Glomerular visceral epithelial cell (primary cell): ENCODE data around the gene FBXW11.

Experiments used
- DNase-seq: peaks from one replicate; pipeline ENCODE4 v3.0.0-alpha.2; 2016; ENCODE audit errors: extremely low spot score

FBXW11 gene

GRCh38 chr5:171868236-171868635 lies 138.2 kb downstream of the FBXW11 start:
- DNase-seq: no peak

- no peak for DNase-seq
These were observed 138.7 kb downstream of the FBXW11 start for GRCh38 chr5:171867786-171868185.

GRCh38 chr5:171865471-171865870 lies 141.0 kb downstream of the FBXW11 start:
- DNase-seq: no peak

- peak; percentile 31 for DNase-seq
These were observed 142.5 kb downstream of the FBXW11 start for GRCh38 chr5:171863935-171864334.

- no peak for DNase-seq
These were observed 143.8 kb downstream of the FBXW11 start for GRCh38 chr5:171862624-171863023.

GRCh38 chr5:171861381-171861780 lies 145.1 kb downstream of the FBXW11 start:
- no peak for DNase-seq

- no peak for DNase-seq
These were observed 148.1 kb downstream of the FBXW11 start for GRCh38 chr5:171858303-171858702.

- no peak for DNase-seq
These were observed 149.0 kb downstream of the FBXW11 start for GRCh38 chr5:171857489-171857876.

GRCh38 chr5:171855798-171856763 lies 150.4 kb downstream of the FBXW11 start:
- DNase-seq: no peak

GRCh38 chr5:171855265-171855664 lies 151.2 kb downstream of the FBXW11 start:
- no peak for DNase-seq

- DNase-seq: no peak
These were observed 154.2 kb downstream of the FBXW11 start for GRCh38 chr5:171852255-171852681.

- DNase-seq: no peak
These were observed 155.2 kb downstream of the FBXW11 start for GRCh38 chr5:171851251-171851650.

GRCh38 chr5:171850324-171850947 lies 156.0 kb downstream of the FBXW11 start:
- DNase-seq: no peak

GRCh38 chr5:171849585-171850323 lies 156.7 kb downstream of the FBXW11 start:
- no peak for DNase-seq

- DNase-seq: no peak
These were observed 157.4 kb downstream of the FBXW11 start for GRCh38 chr5:171848911-171849520.

GRCh38 chr5:171848486-171848885 lies 158.0 kb downstream of the FBXW11 start:
- DNase-seq: no peak

- DNase-seq: no peak
These were observed 158.4 kb downstream of the FBXW11 start for GRCh38 chr5:171848006-171848405.

- no peak for DNase-seq
These were observed 159.4 kb downstream of the FBXW11 start for GRCh38 chr5:171847026-171847425.

- DNase-seq: no peak
These were observed 160.1 kb downstream of the FBXW11 start for GRCh38 chr5:171846323-171846722.

GRCh38 chr5:171845857-171846256 lies 160.6 kb downstream of the FBXW11 start:
- DNase-seq: no peak

GRCh38 chr5:171845040-171845630 lies 161.3 kb downstream of the FBXW11 start:
- DNase-seq: no peak
